ENCODE results near the gene CES5A. TPM values are rescaled to one million over a fixed set of nuclear protein-coding genes. Genes with fewer than 3 reads are reported as not detected.
"Not testable (repeated sequence)": the region's sequence is repeated elsewhere in the genome, so short reads cannot be mapped to it uniquely, and the experiment has no call there.

The CES5A gene
- not detected for total RNA-seq

- H3K36me3 Mint-ChIP-seq (ENCODE audit: low read depth) = no peaks in the 10 kb centered on the region
- H3K4me3 Mint-ChIP-seq = no peak within 1 kb of the TSS
- H3K27ac Mint-ChIP-seq = no peak within 1 kb of the TSS
- no peaks in the 10 kb centered on the region for H3K4me1 Mint-ChIP-seq
- peaks cover 3% of the 10 kb centered on the region for H3K27me3 Mint-ChIP-seq
- no peak for DNase-seq
- H3K9me3 Mint-ChIP-seq = peaks cover 2% of the 10 kb centered on the region
- ChIA-PET CTCF (no interaction called here), POLR2A (no interaction called here)
These were observed at the start of gene CES5A for GRCh38 chr16:55875273-55875672. TSS of gene CES5A (minus strand) at chr16:55875373. CDS start at chr16:55875221, 152 bp downstream.

- no peak overlapping the region for H3K27ac Mint-ChIP-seq
- H3K9me3 Mint-ChIP-seq = no peaks in the 10 kb centered on the region
- H3K4me3 Mint-ChIP-seq = no peak overlapping the region
- no peaks in the 10 kb centered on the region for H3K4me1 Mint-ChIP-seq
- no peaks in the 10 kb centered on the region for H3K36me3 Mint-ChIP-seq (ENCODE audit: low read depth)
- DNase-seq = no peak
- ChIA-PET POLR2A (no interaction called here), CTCF (no interaction called here)
- peaks cover 36% of the 10 kb centered on the region for H3K27me3 Mint-ChIP-seq
These were observed 47.5 kb upstream of the CES5A start for GRCh38 chr16:55922662-55923061.

GRCh38 chr16:55917373-55918160 lies 42.4 kb upstream of the CES5A start:
- Mint-ChIP-seq H3K27me3 (peaks cover 10% of the 10 kb centered on the region), H3K27ac (no peak overlapping the region), H3K36me3 (ENCODE audit: low read depth) (no peaks in the 10 kb centered on the region), H3K4me1 (no peaks in the 10 kb centered on the region), H3K9me3 (no peaks in the 10 kb centered on the region), H3K4me3 (no peak overlapping the region)
- POLR2A ChIA-PET = no interaction called here
- no peak for DNase-seq
- CTCF ChIA-PET = no interaction called here

GRCh38 chr16:55915096-55915827 lies 40.1 kb upstream of the CES5A start:
- Mint-ChIP-seq H3K9me3 (no peaks in the 10 kb centered on the region), H3K27me3 (peaks cover 1% of the 10 kb centered on the region), H3K4me3 (no peak overlapping the region), H3K36me3 (ENCODE audit: low read depth) (no peaks in the 10 kb centered on the region), H3K4me1 (no peaks in the 10 kb centered on the region), H3K27ac (no peak overlapping the region)
- ChIA-PET CTCF (no interaction called here), POLR2A (no interaction called here)
- no peak for DNase-seq

GRCh38 chr16:55914383-55914782 lies 39.2 kb upstream of the CES5A start:
- no peaks in the 10 kb centered on the region for H3K9me3 Mint-ChIP-seq
- H3K27ac Mint-ChIP-seq = no peak overlapping the region
- ChIA-PET CTCF (no interaction called here), POLR2A (no interaction called here)
- H3K4me1 Mint-ChIP-seq = no peaks in the 10 kb centered on the region
- DNase-seq = no peak
- no peak overlapping the region for H3K4me3 Mint-ChIP-seq
- no peaks in the 10 kb centered on the region for H3K36me3 Mint-ChIP-seq (ENCODE audit: low read depth)
- H3K27me3 Mint-ChIP-seq = peaks cover 1% of the 10 kb centered on the region

- no peak for DNase-seq
- no peak overlapping the region for H3K27ac Mint-ChIP-seq
- H3K4me1 Mint-ChIP-seq = no peaks in the 10 kb centered on the region
- no peaks in the 10 kb centered on the region for H3K9me3 Mint-ChIP-seq
- CTCF ChIA-PET = no interaction called here
- H3K36me3 Mint-ChIP-seq (ENCODE audit: low read depth) = no peaks in the 10 kb centered on the region
- POLR2A ChIA-PET = no interaction called here
- peaks cover 1% of the 10 kb centered on the region for H3K27me3 Mint-ChIP-seq
- no peak overlapping the region for H3K4me3 Mint-ChIP-seq
These were observed 38.5 kb upstream of the CES5A start for GRCh38 chr16:55913716-55914115.

- DNase-seq; CTCF ChIA-PET; H3K4me1 Mint-ChIP-seq; H3K27me3 Mint-ChIP-seq; H3K36me3 Mint-ChIP-seq (ENCODE audit: low read depth); POLR2A ChIA-PET; H3K4me3 Mint-ChIP-seq; H3K27ac Mint-ChIP-seq; H3K9me3 Mint-ChIP-seq: not testable (repeated sequence)
These were observed 37.9 kb upstream of the CES5A start for GRCh38 chr16:55913121-55913520.

GRCh38 chr16:55912022-55912421 lies 36.8 kb upstream of the CES5A start:
- H3K4me1 Mint-ChIP-seq = no peaks in the 10 kb centered on the region
- no peak overlapping the region for H3K27ac Mint-ChIP-seq
- no peaks in the 10 kb centered on the region for H3K36me3 Mint-ChIP-seq (ENCODE audit: low read depth)

GRCh38 chr16:55911616-55912015 lies 36.4 kb upstream of the CES5A start:
- H3K27me3 Mint-ChIP-seq = peaks cover 1% of the 10 kb centered on the region
- H3K9me3 Mint-ChIP-seq = no peaks in the 10 kb centered on the region
- ChIA-PET POLR2A (no interaction called here), CTCF (no interaction called here)
- H3K36me3 Mint-ChIP-seq (ENCODE audit: low read depth) = no peaks in the 10 kb centered on the region
- no peak for DNase-seq
- H3K4me3 Mint-ChIP-seq = no peak overlapping the region
- no peaks in the 10 kb centered on the region for H3K4me1 Mint-ChIP-seq
- H3K27ac Mint-ChIP-seq = no peak overlapping the region

More at GRCh38 chr16:55912022-55912421, 36.8 kb upstream of the CES5A start:
- Mint-ChIP-seq H3K4me3 (no peak overlapping the region), H3K9me3 (no peaks in the 10 kb centered on the region), H3K27me3 (peaks cover 1% of the 10 kb centered on the region)
- no peak for DNase-seq
- ChIA-PET CTCF (no interaction called here), POLR2A (no interaction called here)

- Mint-ChIP-seq H3K36me3 (ENCODE audit: low read depth) (no peaks in the 10 kb centered on the region), H3K9me3 (no peaks in the 10 kb centered on the region), H3K4me3 (no peak overlapping the region), H3K27ac (no peak overlapping the region), H3K27me3 (peaks cover 1% of the 10 kb centered on the region), H3K4me1 (no peaks in the 10 kb centered on the region)
- no peak for DNase-seq
- ChIA-PET CTCF (no interaction called here), POLR2A (no interaction called here)
These were observed 34.7 kb upstream of the CES5A start for GRCh38 chr16:55909876-55910275.

- Mint-ChIP-seq H3K36me3 (ENCODE audit: low read depth) (no peaks in the 10 kb centered on the region), H3K9me3 (peaks cover 4% of the 10 kb centered on the region), H3K27me3 (no peaks in the 10 kb centered on the region), H3K4me1 (no peaks in the 10 kb centered on the region), H3K27ac (no peak overlapping the region), H3K4me3 (no peak overlapping the region)
- CTCF ChIA-PET = no interaction called here
- DNase-seq = no peak
- POLR2A ChIA-PET = no interaction called here
These were observed 33.5 kb upstream of the CES5A start for GRCh38 chr16:55908641-55909040.

- ChIA-PET CTCF (no interaction called here), POLR2A (no interaction called here)
- DNase-seq = no peak
- no peaks in the 10 kb centered on the region for H3K36me3 Mint-ChIP-seq (ENCODE audit: low read depth)
- H3K4me3 Mint-ChIP-seq = no peak overlapping the region
- no peaks in the 10 kb centered on the region for H3K27me3 Mint-ChIP-seq
- H3K9me3 Mint-ChIP-seq = peaks cover 8% of the 10 kb centered on the region
- H3K4me1 Mint-ChIP-seq = no peaks in the 10 kb centered on the region
- no peak overlapping the region for H3K27ac Mint-ChIP-seq
These were observed 32.5 kb upstream of the CES5A start for GRCh38 chr16:55907661-55908060.

GRCh38 chr16:55906123-55906522 lies 30.9 kb upstream of the CES5A start:
- H3K27me3 Mint-ChIP-seq = no peaks in the 10 kb centered on the region
- H3K36me3 Mint-ChIP-seq (ENCODE audit: low read depth) = no peaks in the 10 kb centered on the region
- no peak overlapping the region for H3K4me3 Mint-ChIP-seq
- no peaks in the 10 kb centered on the region for H3K4me1 Mint-ChIP-seq
- POLR2A ChIA-PET = no interaction called here
- DNase-seq = no peak
- H3K27ac Mint-ChIP-seq = no peak overlapping the region
- peaks cover 8% of the 10 kb centered on the region for H3K9me3 Mint-ChIP-seq
- CTCF ChIA-PET = no interaction called here

GRCh38 chr16:55905651-55906050 lies 30.5 kb upstream of the CES5A start:
- POLR2A ChIA-PET = no interaction called here
- H3K9me3 Mint-ChIP-seq = peaks cover 8% of the 10 kb centered on the region
- no peaks in the 10 kb centered on the region for H3K27me3 Mint-ChIP-seq
- H3K4me1 Mint-ChIP-seq = no peaks in the 10 kb centered on the region
- no peaks in the 10 kb centered on the region for H3K36me3 Mint-ChIP-seq (ENCODE audit: low read depth)
- DNase-seq = no peak
- CTCF ChIA-PET = no interaction called here
- no peak overlapping the region for H3K27ac Mint-ChIP-seq
- H3K4me3 Mint-ChIP-seq = no peak overlapping the region

All from activated CD4-positive, alpha-beta memory T cell treated with anti-CD3 and anti-CD28 coated beads, Interleukin-2, amount 10 ng/mL, durations not matched to agents 7 days and 5 days (primary cell).